Sigmoid colon (tissue), 7 donors: ENCODE measurements around the gene ARVCF. TPM values are rescaled to one million over a fixed set of nuclear protein-coding genes. Genes with fewer than 3 reads are reported as not detected.

ENCODE experiments used
- DNase-seq: peaks from one replicate; pipeline ENCODE4 v3.0.0-alpha.2; 2019
- H3K27ac ChIP-seq, 4 donors: fragments of 200-600 bp; sonication (generic); one replicate each; pipeline ENCODE4 v1.5.1; 2016 to 2019; ENCODE audit warnings: mild to moderate bottlenecking in 1 of 4
- H3K27me3 ChIP-seq, 3 donors: fragments of 200-600 bp; sonication (generic); one replicate each; pipeline ENCODE4 v1.5.1; 2019; ENCODE audit warnings: mild to moderate bottlenecking in 1 of 3
- H3K36me3 ChIP-seq, 4 donors: fragments of 200-600 bp; sonication (generic); one replicate each; pipeline ENCODE4 v1.5.1; 2016 to 2019
- H3K4me1 ChIP-seq, 4 donors: fragments of 200-600 bp; sonication (generic); one replicate each; pipeline ENCODE4 v1.5.1; 2017 to 2019
- H3K4me3 ChIP-seq, 4 donors: fragments of 200-600 bp; sonication (generic); one replicate each; pipeline ENCODE4 v1.5.1; 2017 to 2019; ENCODE audit warnings: mild to moderate bottlenecking in 2 of 4, moderate library complexity in 1 of 4
- H3K9me3 ChIP-seq, 4 donors: fragments of 200-600 bp in 3 of 4; sonication (generic) in 3 of 4; one replicate each; pipeline versions ENCODE4 v1.5.1 to v1.6.1; 2013 to 2019
- CTCF ChIP-seq, 4 experiments: fragments of 450-650 bp in 3 of 4; fragments of 200-600 bp in 1 of 4; IDR thresholded peaks; one replicate each; pipeline ENCODE4 v1.5.1; 2016 to 2019; ENCODE audit warnings: antibody characterized with exemption in 4 of 4, mild to moderate bottlenecking in 3 of 4, moderate library complexity in 2 of 4
- EP300 ChIP-seq, 4 donors: sonication (generic); formaldehyde crosslinking; IDR thresholded peaks; one replicate each; pipeline ENCODE4 v1.6.1; 2017; ENCODE audit warnings: antibody characterized with exemption in 4 of 4
- POLR2A ChIP-seq, 2 donors: fragments of 450-650 bp; IDR thresholded peaks; one replicate each; pipeline ENCODE4 v1.6.1; 2016; ENCODE audit warnings: antibody characterized with exemption in 2 of 2, mild to moderate bottlenecking in 2 of 2, moderate library complexity in 2 of 2
- POLR2AphosphoS5 ChIP-seq, 4 donors: sonication (generic); formaldehyde crosslinking; IDR thresholded peaks; one replicate each; pipeline ENCODE4 v1.6.1; 2017; ENCODE audit warnings: antibody characterized with exemption in 4 of 4
- WGBS, 2 donors: extraction: QIAGEN DNeasy Blood & Tissue Kit; methylation state at CpG; one replicate each; pipeline ENCODE4 v1.1.7; 2013; 5-methylcytosine and 5-hydroxymethylcytosine counted together
- intact Hi-C: fragments of 100-400 bp; cut with DNase I; formaldehyde crosslinking; loops from one replicate; pipeline ENCODE4 v1.15.1; 2023
- polyA plus RNA-seq, 3 donors: library from polyadenylated mRNA; stranded (reverse); fragments of 200-250 nt; gene quantifications; one replicate each; pipeline ENCODE4 v1.2.3, GENCODE V29; 2013
- total RNA-seq, 4 donors: library from RNA; depleted of rRNA; stranded (reverse); fragments of >200 nt; gene quantifications; one replicate each; pipeline ENCODE4 v1.1.0, GENCODE V29; 2016
- donor health status: healthy with polysubstance abuse.
- donor health status: Bipolar disorder and iron deficiency.
- donor health status: healthy.

The ARVCF gene
- total and polyA plus RNA-seq, 7 donors = 3.9 to 33.8 (median 14.6) TPM

DNA sequence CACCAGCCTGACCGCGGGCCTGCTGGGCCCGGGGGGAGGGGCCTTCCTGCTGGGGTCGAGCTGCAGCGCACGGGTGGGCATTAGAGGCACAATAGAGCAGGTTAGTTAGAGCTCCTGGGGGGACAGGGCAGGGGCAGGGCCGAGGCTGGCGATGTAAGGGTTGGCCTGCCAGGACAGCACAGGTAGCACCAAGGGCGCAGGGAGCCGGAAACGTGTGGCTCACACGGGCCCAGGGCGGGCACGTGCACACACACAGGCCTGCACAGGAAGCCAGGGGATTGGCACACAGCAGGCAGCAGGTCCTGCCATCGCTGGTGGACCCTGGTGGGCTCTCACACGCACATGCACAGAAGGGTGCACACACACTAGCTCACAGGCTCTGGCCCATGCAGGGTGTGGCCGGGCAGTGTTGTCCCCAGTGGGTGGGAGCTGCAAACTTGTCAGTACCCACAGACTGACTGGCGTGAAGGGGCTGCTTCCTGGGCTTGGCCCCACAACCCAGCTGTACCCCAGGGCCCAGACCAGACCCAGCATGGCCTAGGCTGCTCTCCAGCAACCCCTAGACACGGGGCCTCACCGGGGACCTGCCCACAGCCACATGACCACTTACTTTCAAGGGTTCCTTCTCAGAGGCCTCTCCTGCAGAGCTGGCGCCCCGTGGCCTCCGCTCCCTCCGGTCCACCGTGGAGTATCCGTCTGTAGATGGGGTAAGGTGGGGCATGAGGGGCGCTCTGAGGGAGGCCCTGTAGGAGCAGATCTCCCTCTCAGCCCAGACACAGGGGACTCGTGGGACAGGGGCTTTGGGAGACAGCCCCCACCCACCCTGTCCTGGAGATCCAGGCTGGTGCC, 45.1 kb downstream of the ARVCF start:
- DNase-seq = no peak
- TF ChIP-seq EP300 (IDR thresholded peaks at IDR 0.05) (no peak), POLR2AphosphoS5 (IDR thresholded peaks at IDR 0.05) (peak in 1 of 4 donors; percentile 5), CTCF (IDR thresholded peaks at IDR 0.05) (no peak), POLR2A (IDR thresholded peaks at IDR 0.05) (no peak)
- peak overlapping the region in 1 of 4 donors; percentile 50 for H3K27ac ChIP-seq
- H3K4me3 ChIP-seq = no peak overlapping the region
- intact Hi-C loops = loop anchor here (10.0 kb wide), 1 partner anchor 113 kb away; the partner anchor contains the start of gene DGCR8
- H3K27me3 ChIP-seq = no peaks in the 10 kb centered on the region
- WGBS, 2 donors = 72 to 76% methylated on average over 28 of the region's 28 CpGs
- peaks cover 6 to 62% (median 12%) of the 10 kb centered on the region in 4 donors for H3K36me3 ChIP-seq
- H3K4me1 ChIP-seq = peaks cover 0 to 22% (median 16%) of the 10 kb centered on the region in 4 donors
- no peaks in the 10 kb centered on the region for H3K9me3 ChIP-seq

- Histone ChIP-seq H3K4me3 (no peak overlapping the region), H3K4me1 (peaks cover 0 to 19% (median 16%) of the 10 kb centered on the region in 4 donors), H3K36me3 (peaks cover 6 to 66% (median 12%) of the 10 kb centered on the region in 4 donors), H3K27me3 (no peaks in the 10 kb centered on the region), H3K9me3 (no peaks in the 10 kb centered on the region), H3K27ac (peak overlapping the region; percentile 4 to 50 (median 30))
- 48 to 59% methylated on average over 25 of the region's 25 CpGs for WGBS, 2 donors
- intact Hi-C loops = loop anchor here (1.0 to 10.0 kb wide), 2 partner anchors 43 to 114 kb away; partner anchors contain the start of gene DGCR8
- TF ChIP-seq POLR2AphosphoS5 (IDR thresholded peaks at IDR 0.05) (peak in 1 of 4 donors; percentile 31), EP300 (IDR thresholded peaks at IDR 0.05) (no peak), POLR2A (IDR thresholded peaks at IDR 0.05) (no peak), CTCF (IDR thresholded peaks at IDR 0.05) (peak; percentile 85 to 98 (median 88))
- DNase-seq = peak; percentile 83
Measured at GRCh38 chr22:19970479-19971275, 45.9 kb downstream of the ARVCF start.

- Histone ChIP-seq H3K27me3 (no peaks in the 10 kb centered on the region), H3K36me3 (peaks cover 6 to 72% (median 12%) of the 10 kb centered on the region in 4 donors), H3K4me1 (peaks cover 0 to 18% (median 14%) of the 10 kb centered on the region in 4 donors), H3K9me3 (no peaks in the 10 kb centered on the region), H3K4me3 (no peak overlapping the region), H3K27ac (peak overlapping the region; percentile 4 to 42 (median 30))
- intact Hi-C loops = loop anchor here (1.0 to 10.0 kb wide), 2 partner anchors 43 to 115 kb away; partner anchors contain the start of gene DGCR8
- TF ChIP-seq POLR2A (IDR thresholded peaks at IDR 0.05) = no peak
- TF ChIP-seq POLR2AphosphoS5 (IDR thresholded peaks at IDR 0.05) = no peak
- no peak for TF ChIP-seq CTCF (IDR thresholded peaks at IDR 0.05)
- no peak for TF ChIP-seq EP300 (IDR thresholded peaks at IDR 0.05)
- 74 to 78% methylated on average over 9 of the region's 9 CpGs for WGBS, 2 donors
- no peak for DNase-seq
Measured at GRCh38 chr22:19970031-19970478, 46.6 kb downstream of the ARVCF start.

- intact Hi-C loops = no loop called here
- peaks cover 6 to 79% (median 13%) of the 10 kb centered on the region in 4 donors for H3K36me3 ChIP-seq
Measured at GRCh38 chr22:19969141-19969928, 47.3 kb downstream of the ARVCF start.

More at GRCh38 chr22:19969141-19969928, 47.3 kb downstream of the ARVCF start:
- Histone ChIP-seq H3K4me3 (no peak overlapping the region), H3K27ac (no peak overlapping the region), H3K27me3 (no peaks in the 10 kb centered on the region), H3K9me3 (no peaks in the 10 kb centered on the region), H3K4me1 (peaks cover 0 to 11% (median 7%) of the 10 kb centered on the region in 4 donors)
- no peak for TF ChIP-seq CTCF (IDR thresholded peaks at IDR 0.05)
- TF ChIP-seq EP300 (IDR thresholded peaks at IDR 0.05) = no peak
- no peak for TF ChIP-seq POLR2AphosphoS5 (IDR thresholded peaks at IDR 0.05)
- no peak for TF ChIP-seq POLR2A (IDR thresholded peaks at IDR 0.05)
- DNase-seq = no peak
- WGBS, 2 donors = 77 to 88% methylated on average over 11 of the region's 11 CpGs
